H1 (cell line): ENCODE data around the gene BTBD9. TPM values are rescaled to one million over a fixed set of nuclear protein-coding genes. Genes with fewer than 3 reads are reported as not detected.

Experiments
- HDAC6 ChIP-seq: IDR thresholded peaks from one replicate; pipeline ENCODE4 v1.7.1; 2012; ENCODE audit warnings: low read depth, mild to moderate bottlenecking, inconsistent platforms, low read length, moderate library complexity
- NANOG ChIP-seq: IDR thresholded peaks from 2 replicates; pipeline ENCODE4 v1.6.1; 2011; ENCODE audit warnings: low read length, low read depth, mild to moderate bottlenecking, inconsistent platforms; ENCODE audit not compliant: insufficient read depth, poor library complexity, severe bottlenecking
- RFX5 ChIP-seq: IDR thresholded peaks from 2 replicates; pipeline ENCODE4 v1.6.1; 2011; ENCODE audit warnings: low read depth, low read length, improper control_type of control experiment, borderline replicate concordance
- polyA plus RNA-seq, 7 experiments: library from polyadenylated mRNA; depleted of rRNA in 3 of 7; stranded (reverse) in 5 of 7; unstranded in 2 of 7; fragments of >200 nt in 5 of 7; fragments of 200-250 nt in 2 of 7; gene quantifications; 1 replicate in 5 of 7; 2 replicates in 1 of 7; 4 replicates in 1 of 7; pipeline versions ENCODE4 v1.2.1 to v1.2.3, GENCODE V29; 2011 to 2013; ENCODE audit warnings: missing spikeins in 2 of 7, mixed read lengths in 2 of 7
- total RNA-seq: library from RNA; stranded (reverse); fragmentation: NEBNext Ultra II Directional; extraction: Animal tissue kit (Norgen Biotek cat#: 25700); gene quantifications from 2 replicates; pipeline ENCODE4 v1.2.1, GENCODE V29; 2021

Gene BTBD9
- total and polyA plus RNA-seq, 2 of the 8 experiments (the other 6 are each of a cell fraction or from before 2014, with no cell fraction given): 0.92 to 4.1 TPM

DNA sequence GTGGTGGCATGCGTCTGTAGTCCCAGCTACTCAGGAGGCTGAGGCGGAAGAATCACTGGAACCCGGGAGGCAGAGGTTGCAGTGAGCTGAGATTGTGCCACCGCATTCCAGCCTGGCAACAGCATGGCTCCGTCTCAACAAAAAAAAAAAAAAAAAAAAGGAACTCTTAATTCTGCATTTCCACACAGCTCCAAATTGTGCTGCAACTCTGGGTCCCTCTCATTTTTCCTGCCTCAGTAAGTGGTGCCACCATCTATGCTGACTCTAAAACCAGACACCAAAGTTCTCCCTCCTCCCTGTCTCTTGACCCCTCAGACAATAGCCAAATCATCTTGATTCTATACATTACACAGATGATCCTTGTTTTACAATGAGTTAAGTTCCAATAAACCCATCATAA, 133.9 kb downstream of the BTBD9 start (continued):
- TF ChIP-seq HDAC6 (no peak), NANOG (no peak), RFX5 (no peak)
